Measurements from ENCODE around the gene RCC2.
"Not testable (repeated sequence)": the region's sequence is repeated elsewhere in the genome, so short reads cannot be mapped to it uniquely, and the experiment has no call there.

Gene RCC2

DNA sequence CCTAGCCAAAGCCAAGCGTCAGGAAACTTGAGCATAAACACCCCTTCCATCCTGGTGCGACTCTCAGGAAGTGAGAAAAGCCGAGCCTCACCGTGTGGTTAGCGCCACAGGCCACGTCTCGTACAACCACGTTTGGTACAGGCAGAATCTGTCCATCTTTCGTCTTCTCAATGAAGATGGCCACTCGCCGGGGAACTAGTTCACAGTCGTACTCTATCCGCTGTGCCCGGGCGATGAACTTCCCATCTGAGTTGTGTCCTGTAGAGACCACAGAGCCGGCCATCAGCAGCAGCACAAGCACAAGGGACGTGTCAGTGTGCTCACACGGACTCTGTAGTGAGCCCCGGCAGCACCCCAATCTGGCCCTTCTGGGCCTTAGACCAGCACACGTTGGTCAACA lies 23.1 kb downstream of the RCC2 start:
- DNase-seq, result no peak

DNA sequence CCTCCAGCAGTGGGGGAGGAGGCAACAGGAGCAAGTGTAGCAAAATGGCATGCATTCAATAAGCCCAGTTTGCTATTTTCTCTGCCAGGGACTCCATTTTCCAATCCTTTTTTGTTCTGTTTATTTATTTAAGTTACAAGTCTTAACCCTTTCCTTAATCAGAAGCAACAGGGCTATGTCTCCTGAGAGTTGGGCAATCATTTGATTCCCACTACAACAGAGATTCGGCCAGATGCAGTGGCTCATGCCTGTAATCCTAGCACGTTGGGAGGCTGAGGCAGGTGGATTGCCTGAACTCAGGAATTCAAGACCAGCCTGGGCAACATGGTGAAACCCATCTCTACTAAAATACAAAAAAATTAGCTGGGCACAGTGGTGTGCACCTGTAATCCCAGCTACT lies 25.5 kb downstream of the RCC2 start:
- DNase-seq, result no peak

DNA sequence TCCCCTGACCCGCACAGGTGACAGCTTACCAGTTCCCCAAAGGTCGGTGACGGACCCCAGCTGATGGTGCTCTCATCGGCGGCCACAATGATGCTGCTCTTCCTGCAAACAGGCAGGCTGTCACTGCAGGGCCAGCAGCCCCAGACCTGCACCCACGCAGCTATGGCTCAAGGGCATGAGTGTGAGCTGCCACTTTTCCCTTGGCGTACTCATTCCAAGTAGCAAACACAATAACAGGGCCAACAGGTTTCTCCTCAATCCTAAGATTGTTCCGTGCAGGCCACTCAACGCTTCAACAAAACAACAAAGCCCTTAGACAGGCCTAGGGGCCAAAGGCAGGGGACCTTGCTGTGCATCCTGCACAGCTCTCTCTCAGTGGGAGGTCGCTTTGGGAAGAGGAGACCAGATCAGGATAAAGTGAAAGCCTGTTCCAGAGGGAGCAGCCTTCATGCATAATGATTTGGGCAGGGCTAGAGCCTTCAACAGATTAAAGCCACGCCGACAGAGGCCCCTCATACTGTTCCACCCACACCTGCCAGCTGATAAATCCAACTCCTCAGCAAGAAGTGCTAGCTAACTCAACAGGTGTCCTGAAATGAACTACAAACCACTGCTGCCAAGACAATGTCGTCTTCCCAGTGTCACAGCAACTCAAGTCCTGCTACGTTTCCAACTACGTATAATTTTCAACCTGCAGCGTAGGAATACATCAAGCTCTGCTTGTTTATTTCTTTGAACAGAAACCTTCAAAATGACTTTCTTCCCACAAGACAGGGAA lies 27.2 kb downstream of the RCC2 start:
- DNase-seq, result no peak

DNA sequence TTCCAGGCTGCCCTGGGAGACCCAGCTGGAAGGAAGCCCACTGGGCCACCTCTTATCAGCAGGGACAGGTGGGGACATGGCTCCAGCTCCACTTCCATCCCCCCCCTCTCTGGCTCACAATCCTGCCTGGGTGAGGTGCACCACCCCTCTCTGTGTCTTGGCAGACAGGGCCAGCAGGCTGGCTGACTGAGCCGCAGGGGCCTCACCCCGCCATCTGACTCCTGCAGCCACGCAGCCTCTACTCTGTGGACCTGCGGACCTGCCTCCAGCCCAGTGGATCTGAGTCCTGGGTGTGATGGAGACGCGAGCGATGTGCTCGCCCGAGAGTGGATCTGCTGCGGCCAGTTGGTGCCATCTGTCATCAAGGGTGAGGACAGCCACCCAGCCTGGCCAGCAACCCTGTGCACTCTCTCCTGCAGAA lies 30.1 kb downstream of the RCC2 start:
- DNase-seq, result no peak

DNA sequence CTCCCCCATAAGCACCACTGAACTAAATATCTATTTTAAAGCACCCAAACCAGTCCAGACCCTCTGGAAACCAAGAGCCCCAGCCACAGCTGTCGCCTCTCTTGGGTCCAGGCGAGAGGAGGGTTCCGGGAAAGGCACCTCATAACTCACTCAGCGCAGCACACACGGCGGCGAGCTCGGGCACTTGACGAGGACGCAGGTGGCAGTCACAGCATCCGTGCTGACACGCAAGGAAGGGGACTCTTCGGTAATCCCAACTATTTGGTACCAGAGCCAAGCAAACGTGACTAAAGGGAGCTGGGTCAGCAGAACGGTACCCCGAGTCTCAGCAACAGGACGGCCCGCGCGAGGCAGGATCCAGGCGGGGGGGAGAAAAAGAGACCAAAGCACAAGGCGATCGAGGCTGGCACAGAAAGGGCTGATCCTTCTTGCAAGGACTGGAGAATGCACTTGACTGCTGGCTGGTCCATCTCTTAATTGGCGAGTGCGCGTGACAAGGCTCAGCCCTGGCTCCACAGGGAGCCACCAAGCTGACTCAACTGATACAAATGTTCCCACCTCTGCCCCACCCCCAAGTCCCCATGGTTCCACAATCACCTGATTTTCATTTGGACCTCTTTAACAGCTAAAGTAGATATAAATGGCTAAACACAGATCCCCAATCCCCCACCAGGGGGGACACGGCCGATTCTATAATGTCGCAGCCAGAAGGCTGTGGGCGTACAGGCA lies 31.5 kb downstream of the RCC2 start:
- DNase-seq, result not testable (repeated sequence)

DNA sequence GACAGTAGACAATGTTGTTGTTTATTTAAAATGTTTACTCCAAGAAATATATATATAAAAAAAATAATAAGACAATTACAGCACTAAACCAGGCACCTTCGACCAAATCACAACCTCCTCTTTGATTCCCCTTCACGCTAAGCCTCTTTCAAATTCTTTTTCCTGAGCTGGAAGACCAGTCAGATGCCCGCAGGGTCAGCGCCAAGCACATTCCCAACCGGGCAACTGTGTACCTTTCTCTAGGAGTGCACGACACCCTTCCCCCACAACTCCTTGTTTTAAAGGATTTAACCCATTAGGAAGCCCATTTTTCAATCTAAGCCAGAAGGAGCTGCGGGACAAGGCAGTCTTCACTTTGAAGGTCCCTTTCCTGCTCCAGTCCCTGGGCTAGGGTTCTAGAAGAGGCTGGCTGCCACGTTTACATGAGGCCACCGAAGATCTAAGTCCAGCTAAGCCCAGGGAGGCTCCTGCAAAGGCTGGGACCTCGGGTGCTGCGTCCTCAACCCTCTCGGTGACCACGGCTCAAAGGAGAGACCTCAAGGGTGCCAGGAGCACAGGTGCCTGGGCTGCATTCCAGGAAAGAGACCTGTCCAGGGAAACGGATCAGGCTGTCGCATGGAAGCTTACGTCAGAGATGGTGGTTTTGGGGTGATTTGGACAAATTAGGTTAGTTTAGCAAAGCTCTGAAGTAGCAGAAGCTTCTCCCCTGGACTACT lies 32.6 kb downstream of the RCC2 start:
- not testable (repeated sequence) for DNase-seq

DNA sequence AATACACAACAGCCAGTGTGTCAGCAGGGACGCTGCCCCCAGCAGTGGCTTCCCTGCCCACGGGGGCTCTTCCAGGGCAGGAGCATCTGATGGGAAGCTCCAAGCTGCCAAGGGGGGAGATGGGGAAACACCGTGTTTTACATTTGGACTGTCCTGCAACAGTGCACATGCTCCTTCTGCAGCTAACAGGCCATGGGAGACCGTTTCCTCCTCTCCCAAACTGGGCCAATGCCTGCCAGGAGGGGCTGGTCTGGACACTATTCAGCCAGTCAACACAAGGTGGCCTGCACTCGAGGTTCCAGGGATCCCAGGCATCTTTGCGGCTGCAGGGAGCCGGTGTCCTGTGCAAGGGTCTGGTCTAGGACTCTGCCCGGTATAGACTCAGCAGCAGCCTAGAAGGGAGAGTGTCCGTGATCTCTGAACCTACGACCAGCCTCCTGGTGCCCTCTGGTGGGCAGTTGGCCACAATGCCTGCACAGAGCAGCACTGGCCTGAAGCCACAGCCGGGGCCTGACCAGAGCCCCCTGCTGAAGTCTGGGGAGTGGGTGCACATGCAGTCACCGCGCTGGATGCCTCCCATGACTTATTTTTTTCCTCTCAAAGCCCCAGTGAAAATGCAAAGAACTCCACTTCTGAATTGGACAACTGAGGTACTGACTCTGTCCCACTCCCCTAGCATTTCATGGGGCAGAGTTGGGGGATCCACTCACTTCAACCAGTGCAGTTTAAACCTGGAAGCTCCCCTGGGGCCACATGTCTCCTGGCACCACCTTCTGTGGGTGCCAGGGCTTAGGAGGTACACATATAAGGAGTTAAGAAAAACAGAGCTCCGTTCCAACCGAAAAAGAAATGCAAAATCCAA lies 33.3 kb downstream of the RCC2 start:
- DNase-seq, result peak; percentile 14 to 20

DNA sequence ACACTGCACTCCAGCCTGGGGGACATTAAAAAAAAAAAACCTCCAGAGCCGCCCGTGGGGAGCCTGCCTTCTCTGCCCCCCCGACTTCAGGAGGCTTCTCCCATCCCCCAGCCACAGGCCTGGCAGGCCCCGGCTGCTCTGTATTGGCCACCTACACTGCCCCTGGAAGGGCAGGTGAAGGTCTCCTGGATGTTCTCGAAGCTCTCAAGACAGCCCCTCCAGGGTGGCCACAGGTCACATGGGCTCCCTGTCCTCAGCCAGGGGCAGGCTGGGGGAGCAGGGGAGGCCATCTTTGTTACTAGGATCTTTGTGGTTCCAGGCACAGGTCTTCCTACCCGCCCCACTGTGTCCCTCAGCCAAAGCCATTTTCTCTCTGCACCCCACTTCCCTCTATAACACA lies 34.7 kb downstream of the RCC2 start:
- no peak for DNase-seq

DNA sequence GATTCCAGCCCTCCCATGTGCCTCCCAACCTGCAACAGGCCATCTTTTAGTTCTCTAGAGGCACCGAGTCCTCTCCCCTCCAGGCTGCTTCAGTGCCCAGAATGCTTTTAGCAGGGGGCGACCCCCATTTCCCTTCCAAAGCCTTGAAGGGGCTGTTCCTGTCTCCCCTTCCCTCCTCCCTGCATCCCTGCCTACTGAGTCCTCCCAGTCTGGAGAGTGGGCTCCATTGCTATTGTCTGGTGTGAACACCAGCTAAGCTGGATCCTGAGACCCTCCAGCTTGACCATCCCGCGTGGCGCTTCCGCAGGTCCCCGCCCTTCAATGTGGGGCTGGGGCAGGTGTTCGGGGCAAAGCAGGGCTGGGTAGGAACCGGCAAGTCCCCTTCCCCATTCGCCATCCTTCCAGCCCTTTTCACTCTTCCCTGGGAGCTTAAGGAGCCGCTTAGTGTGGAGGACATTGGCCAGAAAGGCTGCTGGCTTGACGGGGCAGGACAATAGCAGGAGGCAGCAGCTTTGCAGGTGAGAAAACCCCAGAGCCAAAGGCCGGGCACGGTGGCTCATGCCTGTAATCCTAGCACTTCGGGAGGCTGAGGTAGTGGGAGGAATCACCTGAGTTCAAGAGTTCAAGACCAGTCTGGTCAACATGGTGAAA lies 35.3 kb downstream of the RCC2 start:
- DNase-seq, result no peak

DNA sequence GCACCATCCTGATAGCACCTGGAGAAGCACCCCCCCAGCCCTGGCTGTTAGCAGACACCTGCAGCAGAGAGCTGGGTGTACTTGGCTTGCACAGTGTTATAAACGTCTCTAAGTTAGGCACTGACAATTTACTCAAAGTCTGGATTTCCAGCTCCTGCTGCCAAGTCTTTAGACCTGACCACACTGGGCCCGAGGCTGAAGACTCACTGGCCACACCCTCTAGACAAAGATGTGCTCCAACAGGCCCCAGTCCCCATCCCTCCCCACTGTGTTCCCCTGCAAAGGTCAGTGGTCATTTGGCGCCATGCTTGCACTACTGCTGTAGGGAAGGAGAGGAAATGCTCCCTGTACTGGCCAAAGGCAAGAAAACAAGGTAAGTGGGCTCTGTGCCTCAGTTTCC lies 36.4 kb downstream of the RCC2 start:
- DNase-seq, result no peak

DNA sequence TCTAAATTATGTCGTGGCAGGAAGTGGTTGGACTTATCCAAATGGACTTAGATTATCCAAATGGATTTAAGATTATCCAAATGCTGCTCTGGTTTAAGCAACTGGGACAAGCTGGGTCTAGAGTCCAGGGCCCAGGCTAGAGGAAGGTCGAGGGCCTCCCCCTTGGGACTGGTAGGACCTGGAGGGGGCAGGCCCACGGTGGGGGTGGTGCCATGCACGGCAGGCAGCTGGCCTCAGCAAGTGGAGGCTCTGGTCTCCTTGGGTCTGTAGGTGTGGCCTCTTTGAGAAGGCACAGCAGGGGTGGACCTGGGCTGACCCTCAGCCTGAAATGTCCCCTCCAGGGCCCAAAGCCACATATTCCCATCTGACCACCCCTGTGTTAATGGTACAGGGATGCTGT lies 37.6 kb downstream of the RCC2 start:
- no peak for DNase-seq

DNA sequence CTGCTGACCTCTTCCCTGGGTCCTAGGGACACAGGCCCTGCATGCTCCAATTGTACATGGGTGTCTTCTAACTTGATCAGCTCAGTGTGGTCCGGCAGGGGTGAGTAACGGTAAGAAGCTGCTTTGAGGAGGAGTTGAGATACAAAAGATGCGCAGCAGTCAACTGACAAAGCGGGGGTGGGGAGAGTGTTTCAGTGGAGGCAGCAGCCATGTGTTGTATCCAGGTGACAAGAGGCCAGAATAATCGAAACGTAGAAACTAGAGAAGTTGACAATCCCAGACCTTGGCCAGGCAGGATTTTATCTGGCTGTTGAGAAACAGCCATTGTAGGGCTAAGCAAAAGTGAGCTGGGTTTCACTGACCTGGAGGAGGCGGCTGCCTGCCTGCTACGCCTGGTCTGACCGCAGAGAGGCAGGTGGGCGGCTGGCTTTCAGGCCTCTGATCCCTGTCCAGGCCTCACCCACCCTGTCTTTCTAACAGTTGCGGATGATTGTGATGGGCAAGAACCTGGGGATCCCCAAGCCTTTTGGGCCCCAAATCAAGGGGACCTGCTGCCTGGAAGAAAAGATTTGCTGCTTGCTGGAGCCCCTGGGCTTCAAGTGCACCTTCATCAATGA lies 38.6 kb downstream of the RCC2 start:
- no peak for DNase-seq

DNA sequence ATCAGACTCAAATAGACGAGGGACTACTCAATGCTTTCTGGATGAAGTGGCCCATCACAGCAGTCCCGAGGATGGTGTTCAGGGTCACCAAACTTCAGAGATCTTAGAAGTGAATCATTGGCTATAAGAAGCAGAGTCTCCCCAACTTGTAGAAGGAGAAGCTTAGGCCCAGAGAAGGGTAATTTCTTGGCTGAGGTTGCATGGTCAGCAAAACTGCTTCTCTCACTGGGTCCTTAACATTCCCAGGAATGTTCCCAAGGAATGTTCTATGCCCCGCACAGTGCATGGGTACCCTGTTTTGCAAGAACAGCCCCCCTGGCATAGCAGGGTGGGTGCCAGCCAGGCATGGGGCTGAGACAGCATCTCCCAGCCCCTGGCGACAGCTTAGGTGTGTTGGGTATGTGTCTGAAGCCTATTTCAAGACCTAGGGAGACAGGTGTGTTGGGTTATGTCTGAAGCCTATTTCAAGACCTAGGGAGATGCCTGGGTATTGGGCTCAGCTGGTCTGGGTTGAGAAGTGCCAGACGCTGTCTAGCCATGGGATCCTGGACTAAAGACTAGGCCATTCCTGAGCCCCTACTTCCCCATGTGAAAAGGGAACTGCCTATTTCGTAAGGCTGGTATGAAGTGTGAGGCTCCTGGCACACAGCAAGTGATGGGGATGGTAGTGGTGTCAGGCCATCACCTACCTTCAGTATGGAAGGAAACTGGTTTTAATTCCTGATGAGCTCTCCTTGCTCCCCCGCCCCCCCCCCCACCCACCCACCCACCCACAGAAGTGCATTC lies 41.4 kb downstream of the RCC2 start:
- DNase-seq, result no peak

DNA sequence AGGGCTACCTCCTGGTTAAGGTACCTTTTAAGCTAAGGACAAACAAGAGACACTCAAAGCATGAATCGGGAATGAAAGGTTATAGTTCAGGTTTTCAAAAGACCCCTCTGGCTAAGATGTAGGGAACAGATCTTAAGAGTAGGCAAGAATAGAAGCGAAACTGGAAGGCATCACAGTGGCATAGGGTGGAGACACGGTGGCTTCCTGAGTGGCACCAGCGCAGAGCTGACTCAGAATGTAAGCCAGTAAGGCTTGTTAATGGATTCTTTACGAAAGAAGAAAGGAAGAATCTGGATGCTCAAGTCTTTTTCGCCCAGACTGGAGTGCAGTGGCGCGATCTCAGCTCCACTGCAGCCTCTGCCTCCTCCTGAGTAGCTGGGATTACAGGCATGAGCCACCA lies 46.2 kb downstream of the RCC2 start:
- no peak for DNase-seq

DNA sequence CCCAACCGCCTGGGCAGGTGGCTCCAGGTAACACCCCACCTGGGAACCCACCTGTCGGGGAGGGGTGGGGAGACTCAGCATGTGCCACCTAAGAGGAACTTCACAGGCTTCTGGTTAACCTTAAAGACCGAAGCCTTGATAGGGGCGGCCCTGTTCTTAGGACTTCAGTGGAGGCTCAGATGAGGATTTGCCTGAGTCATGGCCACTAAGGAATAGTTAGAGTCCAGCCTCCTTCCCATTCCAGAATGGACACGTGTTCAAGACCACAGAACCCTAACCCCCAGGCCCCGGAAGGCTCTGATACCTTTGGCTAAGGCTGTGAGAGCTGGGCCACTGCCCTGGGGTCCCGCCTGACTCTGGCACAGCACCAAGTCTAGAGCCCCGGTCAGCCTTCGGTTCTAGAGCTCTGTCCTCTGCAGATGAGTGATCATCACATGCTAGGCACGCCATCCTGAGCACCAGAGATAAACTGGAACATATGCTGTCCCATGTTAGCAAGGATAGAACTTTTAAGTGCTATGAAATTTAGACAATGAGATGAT lies 47.2 kb downstream of the RCC2 start:
- DNase-seq, result no peak

DNA sequence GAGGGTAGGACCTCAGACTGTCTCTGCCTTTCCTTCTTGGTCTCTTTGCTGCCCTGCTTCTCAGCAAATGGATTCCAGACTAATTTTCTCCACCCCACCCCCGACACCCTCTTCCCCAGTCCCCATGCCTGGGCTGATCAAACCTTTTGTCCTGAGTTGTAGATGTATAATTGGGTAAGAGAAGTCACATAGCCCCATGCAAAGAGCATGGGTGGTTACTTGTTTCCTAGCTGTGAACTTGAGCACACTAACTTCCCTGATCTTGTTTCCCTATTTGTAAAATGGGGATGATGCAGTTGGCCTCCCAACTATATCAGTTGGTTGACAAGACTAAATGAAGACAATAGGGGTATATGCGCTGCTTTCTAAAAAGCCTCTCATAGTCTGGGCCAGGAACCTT lies 58.3 kb downstream of the RCC2 start:
- DNase-seq, result no peak

DNA sequence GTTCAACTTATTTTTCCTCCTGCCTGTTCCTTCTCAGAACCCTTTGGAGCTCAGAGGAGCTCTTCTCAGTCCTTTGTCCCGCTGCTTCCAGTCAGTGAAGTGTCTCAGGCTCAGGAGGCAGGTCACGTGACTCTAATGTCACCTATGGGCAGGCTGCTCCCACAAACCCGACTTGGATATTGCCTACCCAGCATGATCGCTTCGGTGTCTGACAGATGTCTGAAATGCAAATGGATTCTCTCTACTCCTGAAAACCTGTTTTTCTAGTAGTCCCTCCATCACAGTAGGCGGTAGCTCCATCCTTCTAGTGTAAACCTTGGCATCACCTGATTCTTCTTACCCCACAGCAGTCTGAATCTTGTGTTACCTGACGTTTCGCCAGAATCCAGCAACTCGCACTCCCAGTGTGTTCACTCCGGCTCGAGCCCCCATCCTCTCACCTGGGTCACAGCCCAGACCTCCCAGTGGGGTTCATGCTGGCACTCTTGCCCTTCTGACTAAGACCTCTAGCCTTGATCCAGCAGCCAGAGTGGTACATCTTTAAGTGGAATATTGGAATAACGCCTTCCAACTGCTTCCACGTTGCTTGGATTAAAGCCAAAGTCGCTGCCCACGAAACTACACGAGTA lies 62.0 kb downstream of the RCC2 start:
- DNase-seq, result no peak

DNA sequence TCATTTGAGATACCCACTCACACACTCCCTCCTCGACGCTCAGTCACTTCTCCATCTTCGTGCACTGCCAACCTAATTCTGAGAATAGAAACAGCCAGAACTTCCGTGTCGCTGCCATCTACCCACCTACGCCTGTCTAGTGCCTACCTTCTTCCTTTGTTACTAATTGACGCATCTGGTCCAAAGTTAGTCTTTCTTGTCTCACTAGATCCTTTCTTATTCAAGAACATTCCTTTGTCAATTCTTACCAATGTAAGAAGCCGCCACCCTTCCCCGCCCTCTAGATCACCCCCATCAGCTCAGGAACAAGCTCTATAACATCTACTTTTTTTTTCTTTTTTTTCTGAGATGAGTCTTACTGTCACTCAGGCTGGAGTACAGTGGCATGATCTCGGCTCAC lies 63.8 kb downstream of the RCC2 start:
- DNase-seq, result no peak

DNA sequence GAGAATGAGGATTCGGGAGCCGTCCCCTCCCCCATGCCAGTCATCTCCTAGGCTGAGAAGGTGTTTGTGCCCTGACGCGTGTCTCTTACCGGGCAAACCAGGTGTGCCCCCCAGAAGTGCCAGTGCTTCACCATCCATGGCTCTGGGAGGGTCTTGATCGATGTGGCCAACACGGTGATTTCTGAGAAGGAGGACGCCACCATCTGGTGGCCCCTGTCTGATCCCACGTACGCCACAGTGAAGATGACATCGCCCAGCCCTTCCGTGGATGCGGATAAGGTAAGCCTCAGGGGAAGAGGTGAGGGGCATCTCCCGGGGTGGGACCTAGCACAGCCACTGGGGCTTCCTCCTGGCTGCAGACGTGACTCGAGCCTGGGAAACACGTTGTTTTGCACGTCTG lies 66.5 kb downstream of the RCC2 start:
- DNase-seq, result no peak

DNA sequence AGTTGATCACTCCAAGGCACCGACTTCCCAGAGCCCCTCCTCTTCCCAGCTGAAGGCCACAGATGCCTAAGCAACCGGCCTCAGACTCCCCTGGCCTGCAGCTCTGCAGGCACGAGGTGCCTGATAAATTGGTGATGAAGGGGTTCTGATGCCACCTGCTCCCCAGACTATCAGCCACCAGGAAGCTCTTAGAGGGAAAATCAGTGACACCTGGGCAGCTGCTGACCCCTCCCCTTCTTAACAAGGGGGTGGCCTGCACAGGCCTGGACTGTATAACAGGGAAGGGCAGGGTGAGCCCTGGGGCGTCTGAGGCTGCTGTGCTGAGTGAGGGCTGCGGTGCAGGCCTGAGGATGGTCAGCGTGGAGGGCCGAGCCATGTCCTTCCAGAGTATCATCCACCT lies 67.6 kb downstream of the RCC2 start, which contains the start of gene PADI6:
Gene PADI6 (plus strand): TSS at position 301 of the 400 bp plus-strand sequence. CDS start 50 bp downstream, at position 351.
- no peak for DNase-seq
